Daoy (cell line): ENCODE measurements around the gene CLEC18C. TPM values are rescaled to one million over a fixed set of nuclear protein-coding genes. Genes with fewer than 3 reads are reported as not detected.
"Not testable (repeated sequence)": the region's sequence is repeated elsewhere in the genome, so short reads cannot be mapped to it uniquely, and the experiment has no call there.

ENCODE experiments used
- DNase-seq: peaks from one replicate; pipeline ENCODE4 v3.0.0-alpha.2; 2015; ENCODE audit warnings: low read depth
- total RNA-seq: library from RNA; depleted of rRNA; stranded (reverse); fragments of >200 nt; shearing (Covaris generic); gene quantifications from 2 replicates; pipeline ENCODE4 v1.2.3, GENCODE V29; 2014

The CLEC18C gene
- total RNA-seq, 1 experiment from 2014 or later: 0.17 TPM

- no peak for DNase-seq
These were observed 13.9 kb upstream of the CLEC18C start for GRCh38 chr16:70159355-70160348.

DNA sequence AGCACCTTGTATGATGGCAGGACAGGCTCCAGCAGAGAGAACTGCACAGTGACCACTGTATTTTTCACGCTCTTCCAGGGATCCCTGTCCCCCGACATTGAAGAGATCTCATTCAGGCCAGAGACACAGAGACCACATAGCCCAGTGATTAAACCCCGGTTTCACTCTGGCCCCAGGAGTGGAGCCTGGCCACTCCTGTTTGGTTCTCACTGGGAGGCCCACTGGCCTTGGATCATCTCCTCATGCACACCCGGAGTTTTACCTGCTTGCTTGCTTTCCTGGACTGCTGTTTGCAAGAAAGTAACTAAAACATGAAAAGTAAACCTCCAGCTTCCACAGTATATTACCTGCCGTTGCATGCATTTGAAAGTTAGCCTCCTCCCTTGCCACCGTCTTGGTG lies 13.2 kb upstream of the CLEC18C start:
- DNase-seq: no peak

DNA sequence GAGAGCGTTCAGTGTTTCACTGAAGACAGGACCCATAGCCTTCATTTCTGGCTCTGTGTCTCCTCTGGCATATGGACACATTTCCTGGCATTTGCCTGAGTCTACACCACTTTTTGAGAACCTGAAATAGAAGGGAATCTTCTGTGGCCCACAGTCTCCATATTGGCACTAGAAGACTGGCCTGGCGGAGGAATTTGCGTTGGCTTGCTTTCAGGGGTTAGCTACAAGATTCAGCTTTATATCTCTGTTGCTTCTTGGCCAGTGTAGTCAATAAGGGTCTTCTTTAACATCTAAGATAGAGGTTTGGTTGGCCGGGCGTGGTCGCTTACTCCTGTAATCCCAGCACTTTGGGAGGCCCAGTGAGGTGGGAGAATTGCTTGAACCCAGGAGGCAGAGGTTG lies 12.8 kb upstream of the CLEC18C start:
- no peak for DNase-seq

DNA sequence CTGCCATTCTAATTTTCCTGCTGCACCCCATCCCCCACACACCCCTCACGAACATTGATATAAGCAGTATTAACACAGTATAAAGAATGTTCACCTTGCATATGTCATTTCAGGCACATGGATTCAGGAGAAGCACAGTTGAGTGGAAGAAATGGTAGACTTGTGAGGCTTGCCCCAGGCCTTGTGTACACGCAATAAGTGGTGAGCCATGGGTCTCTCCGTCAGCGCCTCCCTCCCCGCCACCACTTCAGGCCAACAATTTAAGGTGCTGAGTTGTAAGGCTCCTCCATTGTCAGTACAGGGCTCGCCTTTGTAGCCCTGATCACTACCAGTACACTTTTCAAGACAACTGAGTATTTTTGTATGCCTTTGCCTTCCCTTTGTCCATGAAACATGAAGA lies 12.2 kb upstream of the CLEC18C start:
- DNase-seq: no peak

DNA sequence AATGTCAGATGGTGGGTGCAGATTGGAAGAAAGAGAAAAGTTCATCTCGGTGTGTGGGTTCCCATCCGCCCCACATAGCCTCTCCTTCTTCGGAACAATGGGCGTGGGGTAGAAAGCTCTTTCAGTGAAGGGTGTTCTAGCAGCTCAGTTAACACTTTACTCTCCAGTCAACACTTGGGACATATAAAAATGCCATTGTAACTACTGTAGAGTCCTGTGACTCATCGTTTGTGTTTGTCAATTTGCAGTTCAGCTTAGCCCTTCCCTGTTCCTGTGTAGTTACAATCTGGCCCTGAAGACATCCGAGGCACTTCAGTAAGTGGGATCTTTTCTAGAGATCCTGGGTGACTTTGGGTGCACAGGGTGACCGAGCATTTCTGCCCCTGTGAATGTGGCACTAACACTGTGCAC lies 11.5 kb upstream of the CLEC18C start:
- DNase-seq: peak; percentile 60

- DNase-seq: no peak
These were observed 10.0 kb upstream of the CLEC18C start for GRCh38 chr16:70163596-70163995.

DNA sequence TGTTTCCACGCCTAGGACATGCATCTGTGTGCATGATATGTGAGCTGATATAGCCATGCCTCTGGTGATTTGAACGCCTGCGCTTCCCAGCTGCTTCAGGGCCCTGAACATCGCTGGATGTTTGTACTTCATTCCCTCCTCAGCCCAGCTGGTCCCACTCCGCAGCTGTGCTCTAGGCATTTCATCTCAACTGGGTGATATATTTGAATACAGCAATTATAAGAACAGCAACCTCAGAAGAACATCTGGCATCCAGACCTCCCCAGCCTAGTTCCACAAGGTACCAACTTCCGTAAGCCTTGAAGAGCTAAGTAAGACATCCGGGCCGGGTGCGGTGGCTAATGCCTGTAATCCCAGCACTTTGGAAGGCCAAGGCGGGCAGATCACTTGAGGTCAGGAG lies 6.9 kb upstream of the CLEC18C start:
- DNase-seq: not testable (repeated sequence)

GRCh38 chr16:70173916-70174315 lies 329 bp downstream of the CLEC18C start:
- DNase-seq: not testable (repeated sequence)

- DNase-seq: not testable (repeated sequence)
These were observed 873 bp downstream of the CLEC18C start for GRCh38 chr16:70174387-70174932.

- not testable (repeated sequence) for DNase-seq
These were observed 14.4 kb downstream of the CLEC18C start for GRCh38 chr16:70187858-70188607.

GRCh38 chr16:70188608-70188915 lies 15.0 kb downstream of the CLEC18C start:
- DNase-seq: not testable (repeated sequence)

- not testable (repeated sequence) for DNase-seq
These were observed 17.0 kb downstream of the CLEC18C start for GRCh38 chr16:70190574-70190973.

- DNase-seq: not testable (repeated sequence)
These were observed 23.2 kb downstream of the CLEC18C start for GRCh38 chr16:70196683-70197300.

- not testable (repeated sequence) for DNase-seq
These were observed 24.0 kb downstream of the CLEC18C start for GRCh38 chr16:70197611-70198010.

DNA sequence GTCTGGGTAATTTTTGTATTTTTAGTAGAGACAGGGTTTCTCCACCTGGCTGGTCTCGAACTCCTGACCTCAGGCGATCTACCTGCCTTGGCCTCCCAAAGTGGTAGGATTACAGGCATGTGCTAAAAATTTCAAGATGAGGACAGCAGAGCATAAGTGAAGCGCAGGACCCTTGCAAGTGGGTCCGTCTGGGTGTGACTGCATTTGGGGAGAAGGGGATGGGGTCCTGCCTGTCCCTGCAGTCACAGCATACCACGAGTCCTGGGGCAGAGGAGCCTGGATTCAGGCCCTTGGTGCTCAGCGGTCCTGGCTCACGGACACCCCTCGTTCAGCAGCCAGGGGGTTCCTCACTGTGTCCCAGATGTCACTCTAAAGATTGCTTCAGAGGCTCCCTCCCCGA lies 24.6 kb downstream of the CLEC18C start:
- DNase-seq: not testable (repeated sequence)

- DNase-seq: not testable (repeated sequence)
These were observed 25.1 kb downstream of the CLEC18C start for GRCh38 chr16:70198666-70199065.

- not testable (repeated sequence) for DNase-seq
These were observed 25.6 kb downstream of the CLEC18C start for GRCh38 chr16:70199170-70199569.

DNA sequence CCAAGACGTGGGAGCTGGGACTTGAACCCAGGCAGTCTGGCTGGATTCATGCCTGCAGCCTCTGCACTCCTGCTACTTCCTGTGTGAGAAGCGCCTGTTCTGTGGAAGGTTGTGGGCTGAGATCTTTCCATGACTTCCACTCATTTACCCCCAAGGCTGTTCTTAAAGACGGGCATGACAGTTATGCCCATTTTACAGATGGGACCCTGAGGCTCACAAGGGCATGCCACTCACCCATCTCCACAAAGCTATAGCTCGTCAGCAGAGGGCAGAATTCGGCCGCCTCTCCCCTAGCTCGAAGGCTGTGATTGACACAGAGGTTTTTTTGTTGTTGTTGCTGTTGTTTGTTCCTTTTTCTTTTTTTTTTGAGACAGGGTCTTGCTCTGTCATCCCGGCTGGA lies 26.5 kb downstream of the CLEC18C start:
- not testable (repeated sequence) for DNase-seq

DNA sequence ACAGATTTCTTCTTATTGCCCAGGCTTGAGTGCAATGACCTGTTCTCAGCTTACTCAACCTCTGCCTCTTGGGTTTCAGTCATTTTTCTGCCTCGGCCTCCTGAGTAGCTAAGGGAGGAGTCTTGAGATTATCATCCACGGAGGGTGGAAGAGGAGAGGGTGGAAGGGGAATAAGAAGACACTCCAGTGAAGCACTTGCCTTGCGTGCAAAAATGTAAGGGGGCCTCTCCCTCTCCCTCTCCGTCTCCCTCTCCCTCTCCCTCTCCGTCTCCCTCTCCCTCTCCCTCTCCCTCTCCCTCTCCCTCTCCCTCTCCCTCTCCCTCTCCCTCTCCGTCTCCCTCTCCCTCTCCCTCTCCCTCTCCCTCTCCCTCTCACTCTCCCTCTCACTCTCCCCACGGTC lies 29.9 kb downstream of the CLEC18C start:
- not testable (repeated sequence) for DNase-seq

- DNase-seq: not testable (repeated sequence)
These were observed 30.4 kb downstream of the CLEC18C start for GRCh38 chr16:70204010-70204409.

GRCh38 chr16:70204668-70205405 lies 31.2 kb downstream of the CLEC18C start:
- not testable (repeated sequence) for DNase-seq
